ENCODE data around the gene CDC27. TPM values are rescaled to one million over a fixed set of nuclear protein-coding genes. Genes with fewer than 3 reads are reported as not detected.
"Not testable (repeated sequence)": the region's sequence is repeated elsewhere in the genome, so short reads cannot be mapped to it uniquely, and the experiment has no call there.

CDC27 gene
- polyA plus RNA-seq, 1 donor from 2014 or later: 90.9 TPM

DNA sequence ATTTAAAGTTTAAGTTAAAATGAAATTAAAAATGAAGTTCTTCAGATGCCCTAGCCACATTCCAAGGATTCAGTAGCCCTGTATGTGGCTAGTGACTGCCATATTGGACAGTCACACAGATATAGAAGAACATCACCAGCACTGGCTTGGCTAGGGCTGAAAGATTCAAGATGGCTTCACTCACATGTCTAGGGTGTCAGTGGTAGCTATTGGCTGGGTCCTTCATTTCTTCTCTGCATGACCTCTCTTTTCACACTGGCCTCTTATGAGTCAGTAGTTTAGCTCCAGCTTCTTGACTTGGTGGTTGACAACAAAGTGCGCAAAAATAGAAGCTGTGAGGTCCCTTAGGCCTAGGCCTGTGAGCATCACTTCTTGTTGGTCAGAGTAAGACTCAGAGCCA lies 1.7 kb upstream of the CDC27 start:
- Mint-ChIP-seq H3K36me3 (peaks cover 4% of the 10 kb centered on the region), H3K4me1 (peaks cover 26 to 43% (median 29%) of the 10 kb centered on the region in 3 donors), H3K4me3 (peak overlapping the region in 1 of 4 donors; percentile 86), H3K27me3 (peaks cover 3% of the 10 kb centered on the region), H3K9me3 (no peaks in the 10 kb centered on the region), H3K27ac (peak overlapping the region in 2 of 3 donors; percentile 26 to 39)

- peak overlapping the region in 3 of 4 donors; percentile 95 to 97 (median 97) for H3K4me3 Mint-ChIP-seq
- H3K27me3 Mint-ChIP-seq: peaks cover 2% of the 10 kb centered on the region
- H3K36me3 Mint-ChIP-seq: peaks cover 4% of the 10 kb centered on the region
- peak overlapping the region in 1 of 3 donors; percentile 92 for H3K27ac Mint-ChIP-seq
- no peaks in the 10 kb centered on the region for H3K9me3 Mint-ChIP-seq
- peaks cover 26 to 41% (median 31%) of the 10 kb centered on the region in 3 donors for H3K4me1 Mint-ChIP-seq
Measured at GRCh38 chr17:47190243-47190642, 1.1 kb upstream of the CDC27 start.

GRCh38 chr17:47189732-47190237 lies 690 bp upstream of the CDC27 start:
- no peaks in the 10 kb centered on the region for H3K9me3 Mint-ChIP-seq
- peaks cover 27 to 42% (median 32%) of the 10 kb centered on the region in 3 donors for H3K4me1 Mint-ChIP-seq
- peak overlapping the region; percentile 92 to 97 (median 96) for H3K4me3 Mint-ChIP-seq
- H3K36me3 Mint-ChIP-seq: peaks cover 4% of the 10 kb centered on the region
- H3K27me3 Mint-ChIP-seq: peaks cover 2% of the 10 kb centered on the region
- H3K27ac Mint-ChIP-seq: peak overlapping the region; percentile 92 to 96 (median 94)

- no peaks in the 10 kb centered on the region for H3K9me3 Mint-ChIP-seq
- H3K36me3 Mint-ChIP-seq: peaks cover 2% of the 10 kb centered on the region
- peak overlapping the region; percentile 92 to 96 (median 94) for H3K27ac Mint-ChIP-seq
- H3K4me1 Mint-ChIP-seq: peaks cover 29 to 45% (median 39%) of the 10 kb centered on the region in 3 donors
- peaks cover 2% of the 10 kb centered on the region for H3K27me3 Mint-ChIP-seq
- peak overlapping the region; percentile 92 to 97 (median 96) for H3K4me3 Mint-ChIP-seq
Measured at GRCh38 chr17:47188271-47188875, 722 bp downstream of the CDC27 start.

DNA sequence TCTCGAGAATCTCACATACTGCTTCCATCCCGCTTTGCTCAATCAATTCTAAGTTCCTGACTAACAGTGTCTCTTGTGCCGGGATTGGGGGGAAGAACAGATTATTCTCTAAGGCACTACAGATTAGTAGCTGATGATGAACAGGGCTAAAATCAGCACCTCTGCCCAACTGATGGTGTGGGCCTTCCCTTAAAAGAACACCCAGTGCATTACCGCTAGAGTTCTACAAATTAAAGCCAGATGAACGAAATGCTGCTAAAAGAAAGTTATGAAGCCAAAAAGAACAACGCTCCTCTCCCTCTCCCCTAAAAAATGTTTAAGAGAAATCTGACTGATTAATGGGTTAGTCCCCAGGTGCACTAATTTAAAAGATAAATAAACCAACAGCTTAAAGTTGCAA lies 4.4 kb downstream of the CDC27 start:
- Mint-ChIP-seq H3K27ac (peak overlapping the region in 2 of 3 donors; percentile 56 to 77), H3K9me3 (no peaks in the 10 kb centered on the region), H3K4me3 (peak overlapping the region in 2 of 4 donors; percentile 28 to 53), H3K27me3 (no peaks in the 10 kb centered on the region), H3K36me3 (peaks cover 2% of the 10 kb centered on the region), H3K4me1 (peaks cover 27 to 44% (median 38%) of the 10 kb centered on the region in 3 donors)

- not testable (repeated sequence) for H3K27ac Mint-ChIP-seq, H3K4me3 Mint-ChIP-seq, H3K27me3 Mint-ChIP-seq, H3K36me3 Mint-ChIP-seq, H3K9me3 Mint-ChIP-seq
- H3K4me1 Mint-ChIP-seq: peaks cover 27 to 35% (median 32%) of the 10 kb centered on the region in 3 donors
Measured at GRCh38 chr17:47180988-47181387, 8.1 kb downstream of the CDC27 start.

DNA sequence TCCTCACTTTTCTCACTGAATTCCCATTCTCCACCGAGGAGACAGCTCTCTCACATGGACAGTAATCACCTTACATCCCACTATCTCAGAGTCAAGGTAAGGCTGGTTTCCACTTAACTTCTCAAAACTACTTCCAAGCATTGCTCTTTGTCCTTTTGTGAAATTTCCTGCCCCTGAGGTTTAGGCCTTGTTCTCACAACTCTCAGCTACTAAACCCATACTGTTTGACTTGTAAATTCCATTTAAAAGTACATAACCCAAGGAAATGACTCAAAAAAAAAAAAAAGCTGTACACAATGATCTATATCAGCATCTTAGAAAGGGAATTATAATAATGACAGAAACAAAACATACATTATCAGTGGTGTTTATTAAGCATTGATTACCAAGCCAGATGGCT lies 8.8 kb downstream of the CDC27 start:
- no peak overlapping the region for H3K4me3 Mint-ChIP-seq
- no peak overlapping the region for H3K27ac Mint-ChIP-seq
- no peaks in the 10 kb centered on the region for H3K27me3 Mint-ChIP-seq
- H3K4me1 Mint-ChIP-seq: peaks cover 26 to 36% (median 28%) of the 10 kb centered on the region in 3 donors
- no peaks in the 10 kb centered on the region for H3K9me3 Mint-ChIP-seq
- peaks cover 2% of the 10 kb centered on the region for H3K36me3 Mint-ChIP-seq

- Mint-ChIP-seq H3K36me3 (peaks cover 2% of the 10 kb centered on the region), H3K27me3 (no peaks in the 10 kb centered on the region), H3K27ac (no peak overlapping the region), H3K9me3 (no peaks in the 10 kb centered on the region), H3K4me3 (no peak overlapping the region), H3K4me1 (peaks cover 26 to 32% (median 30%) of the 10 kb centered on the region in 3 donors)
Measured at GRCh38 chr17:47179141-47179540, 10.0 kb downstream of the CDC27 start.

DNA sequence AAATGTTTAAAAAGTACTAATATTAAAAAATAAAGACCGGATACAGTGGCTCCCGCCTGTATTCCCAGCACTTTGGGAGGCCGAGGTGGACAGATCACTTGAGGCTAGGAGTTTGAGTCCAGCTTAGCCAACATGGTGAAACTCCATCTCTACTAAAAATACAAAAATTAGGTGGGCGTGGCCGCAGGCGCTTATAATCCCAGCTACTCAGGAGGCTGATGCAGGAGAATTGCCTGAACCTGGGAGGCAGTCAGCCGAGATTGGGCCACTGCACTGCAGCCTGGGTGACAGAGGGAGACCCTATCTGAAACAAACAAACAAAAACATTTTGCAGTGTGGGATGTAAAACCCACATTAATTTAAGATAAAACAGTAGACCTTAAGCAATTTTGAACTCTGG lies 11.8 kb downstream of the CDC27 start:
- H3K27ac Mint-ChIP-seq: no peak overlapping the region
- H3K4me3 Mint-ChIP-seq: no peak overlapping the region
- H3K4me1 Mint-ChIP-seq: peaks cover 23 to 28% (median 27%) of the 10 kb centered on the region in 3 donors
- H3K9me3 Mint-ChIP-seq: no peaks in the 10 kb centered on the region
- no peaks in the 10 kb centered on the region for H3K27me3 Mint-ChIP-seq
- H3K36me3 Mint-ChIP-seq: peaks cover 6% of the 10 kb centered on the region

GRCh38 chr17:47176389-47176826 lies 12.7 kb downstream of the CDC27 start:
- H3K9me3 Mint-ChIP-seq: no peaks in the 10 kb centered on the region
- no peak overlapping the region for H3K27ac Mint-ChIP-seq
- H3K4me3 Mint-ChIP-seq: no peak overlapping the region
- H3K36me3 Mint-ChIP-seq: peaks cover 6% of the 10 kb centered on the region
- no peaks in the 10 kb centered on the region for H3K27me3 Mint-ChIP-seq
- peaks cover 20 to 25% (median 23%) of the 10 kb centered on the region in 3 donors for H3K4me1 Mint-ChIP-seq

DNA sequence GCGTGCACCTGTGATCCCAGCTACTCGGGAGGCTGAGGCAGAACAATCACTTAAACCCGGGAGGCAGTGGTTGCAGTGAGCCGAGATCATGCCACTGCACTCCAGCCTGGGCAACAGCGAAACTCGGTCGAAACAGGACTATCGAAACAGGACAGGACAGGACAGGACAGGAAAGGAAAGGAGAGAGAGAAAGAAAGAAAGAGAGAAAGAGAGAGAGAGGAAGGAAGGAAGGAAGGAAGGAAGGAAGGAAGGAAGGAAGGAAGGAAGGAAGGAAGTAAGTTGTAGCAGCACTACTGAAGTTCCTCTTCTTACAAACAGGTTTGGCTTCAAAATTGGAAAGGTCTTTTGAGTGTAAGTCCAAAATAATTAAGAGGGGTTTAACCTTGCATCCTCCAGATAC lies 14.3 kb downstream of the CDC27 start:
- not testable (repeated sequence) for H3K9me3 Mint-ChIP-seq, H3K27ac Mint-ChIP-seq, H3K36me3 Mint-ChIP-seq, H3K27me3 Mint-ChIP-seq
- peaks cover 25 to 27% (median 26%) of the 10 kb centered on the region in 3 donors for H3K4me1 Mint-ChIP-seq
- peak overlapping the region in 1 of 4 donors; percentile 12 for H3K4me3 Mint-ChIP-seq

DNA sequence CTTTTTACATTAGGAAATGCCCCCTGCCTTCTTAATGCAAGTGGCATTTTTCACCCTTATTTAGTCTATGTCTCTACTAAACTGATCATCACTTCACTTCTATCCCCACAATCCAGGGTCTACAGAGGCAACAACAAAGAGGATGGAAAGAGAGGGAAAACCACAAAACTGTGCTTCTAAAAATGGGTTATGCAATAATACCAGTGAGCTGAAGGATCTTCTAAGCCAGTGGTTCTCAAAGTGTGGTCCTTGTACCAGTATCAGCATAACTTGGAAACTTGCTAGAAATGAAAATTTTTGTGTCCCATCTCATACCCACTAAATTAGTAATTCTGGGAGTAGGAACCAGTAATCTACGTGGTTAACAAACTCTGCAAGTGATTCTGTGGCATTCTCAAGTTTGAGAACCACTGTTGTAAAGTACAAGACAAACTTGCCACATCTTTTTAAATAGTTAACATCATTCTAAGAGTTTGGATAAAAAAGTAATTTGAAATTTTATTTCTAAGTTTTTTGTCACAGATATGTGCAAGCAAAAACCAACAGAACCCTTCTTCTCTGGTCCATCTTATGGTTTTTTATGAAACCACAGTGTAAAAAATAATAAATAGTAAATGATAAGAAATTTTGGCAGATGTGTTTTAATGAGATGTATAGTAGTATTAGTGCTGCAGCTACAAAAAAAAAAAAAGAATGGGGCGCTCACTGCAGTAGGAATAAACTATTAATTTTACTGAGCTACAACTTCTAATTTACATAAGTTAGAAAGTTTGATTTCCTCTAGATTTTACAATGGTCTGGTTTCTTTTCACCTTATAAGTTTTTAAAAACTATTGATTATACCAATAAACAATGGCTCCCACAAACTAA lies 16.2 kb downstream of the CDC27 start:
- peaks cover 9% of the 10 kb centered on the region for H3K36me3 Mint-ChIP-seq
- H3K27ac Mint-ChIP-seq: no peak overlapping the region
- no peak overlapping the region for H3K4me3 Mint-ChIP-seq
- H3K27me3 Mint-ChIP-seq: no peaks in the 10 kb centered on the region
- no peaks in the 10 kb centered on the region for H3K9me3 Mint-ChIP-seq
- H3K4me1 Mint-ChIP-seq: peaks cover 24 to 27% (median 25%) of the 10 kb centered on the region in 3 donors

DNA sequence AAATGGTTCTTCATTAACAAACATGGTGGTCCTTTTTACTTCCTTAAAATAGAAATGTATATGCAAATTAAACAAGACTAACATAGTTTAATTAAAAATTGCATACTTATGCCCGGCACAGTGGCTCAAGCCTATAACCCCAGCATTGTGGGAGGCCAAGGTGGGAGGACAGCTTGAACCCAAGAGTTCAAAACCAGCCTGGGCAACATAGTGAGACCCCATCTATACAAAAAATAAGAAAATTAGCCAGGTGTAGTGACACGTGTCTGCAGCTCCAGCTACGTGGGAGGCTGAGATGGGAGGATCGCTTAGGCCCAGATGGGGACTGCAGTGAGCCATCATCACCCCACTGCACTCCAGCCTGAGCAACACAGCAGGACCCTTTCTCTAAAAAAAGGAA lies 18.4 kb downstream of the CDC27 start:
- Mint-ChIP-seq H3K9me3 (no peaks in the 10 kb centered on the region), H3K27me3 (no peaks in the 10 kb centered on the region), H3K4me3 (no peak overlapping the region), H3K4me1 (peaks cover 16 to 20% (median 20%) of the 10 kb centered on the region in 3 donors), H3K36me3 (peaks cover 7% of the 10 kb centered on the region), H3K27ac (peak overlapping the region in 1 of 3 donors; percentile 53)

GRCh38 chr17:47168896-47169295 lies 20.2 kb downstream of the CDC27 start:
- H3K4me1 Mint-ChIP-seq: peaks cover 7 to 16% (median 15%) of the 10 kb centered on the region in 3 donors
- not testable (repeated sequence) for H3K36me3 Mint-ChIP-seq, H3K27ac Mint-ChIP-seq, H3K9me3 Mint-ChIP-seq, H3K4me3 Mint-ChIP-seq, H3K27me3 Mint-ChIP-seq

- not testable (repeated sequence) for H3K36me3 Mint-ChIP-seq, H3K27me3 Mint-ChIP-seq, H3K27ac Mint-ChIP-seq, H3K9me3 Mint-ChIP-seq, H3K4me3 Mint-ChIP-seq
- H3K4me1 Mint-ChIP-seq: peaks cover 15 to 28% (median 21%) of the 10 kb centered on the region in 3 donors
Measured at GRCh38 chr17:47166854-47167253, 22.2 kb downstream of the CDC27 start.
